GM18873 (cell line): Measurements from ENCODE around the gene ZNF143.
"Not testable (repeated sequence)": the region's sequence is repeated elsewhere in the genome, so short reads cannot be mapped to it uniquely, and the experiment has no call there.

ENCODE experiments used
- ATAC-seq: cut with Tn5 transposase; IDR thresholded peaks from one replicate; pipeline ENCODE4 v1.9.1; 2021; ENCODE audit warnings: mild to moderate bottlenecking, moderate library complexity, moderate number of reproducible peaks; ENCODE audit not compliant: unreplicated experiment, low FRiP score

The ZNF143 gene

GRCh38 chr11:9495803-9496514 lies 35.1 kb downstream of the ZNF143 start:
- no peak for ATAC-seq

DNA sequence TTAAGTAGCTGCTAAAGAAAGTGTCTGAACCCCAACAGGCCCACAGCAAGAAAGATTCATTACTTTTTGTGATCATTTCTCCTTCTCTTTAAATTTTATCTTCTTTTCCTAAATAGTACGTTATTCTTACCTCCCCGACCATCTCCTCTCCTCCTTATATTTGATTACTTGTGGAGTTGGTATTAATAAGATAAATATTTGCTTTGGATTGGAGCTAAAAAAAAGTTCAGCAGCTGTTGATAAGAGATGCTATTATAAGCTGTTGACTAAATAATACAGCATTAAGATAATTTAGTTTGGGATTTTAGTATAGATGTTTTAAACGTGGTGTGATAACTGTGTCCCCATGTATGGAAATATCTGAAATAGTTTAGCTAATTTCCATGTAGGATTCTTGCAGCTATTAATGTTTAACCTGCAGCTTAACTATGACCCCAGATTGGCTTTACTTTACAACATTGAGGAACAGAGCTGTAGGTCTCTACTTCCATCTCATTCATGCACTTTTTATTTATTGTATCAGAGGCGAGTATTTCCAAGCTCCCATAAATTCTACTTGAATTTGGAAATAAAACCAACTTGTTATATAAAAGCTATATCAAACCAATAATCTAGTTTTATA lies 37.8 kb downstream of the ZNF143 start:
- no peak for ATAC-seq

GRCh38 chr11:9506489-9507276 lies 45.9 kb downstream of the ZNF143 start:
- no peak for ATAC-seq

DNA sequence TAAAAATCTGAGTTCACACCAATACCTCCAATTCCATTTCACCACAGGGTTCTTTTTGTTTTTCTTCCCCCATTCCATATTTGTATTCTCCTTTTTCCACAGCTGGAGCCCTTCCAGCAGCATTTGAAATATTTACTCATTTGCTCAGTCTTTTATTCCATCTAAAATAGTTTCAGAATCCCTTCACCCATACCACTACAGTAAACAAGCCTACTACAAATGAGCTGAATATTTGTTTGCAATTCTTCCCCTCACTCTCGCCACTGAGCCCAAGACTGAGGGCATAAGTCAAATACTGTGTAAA lies 46.4 kb downstream of the ZNF143 start:
- ATAC-seq, result no peak

DNA sequence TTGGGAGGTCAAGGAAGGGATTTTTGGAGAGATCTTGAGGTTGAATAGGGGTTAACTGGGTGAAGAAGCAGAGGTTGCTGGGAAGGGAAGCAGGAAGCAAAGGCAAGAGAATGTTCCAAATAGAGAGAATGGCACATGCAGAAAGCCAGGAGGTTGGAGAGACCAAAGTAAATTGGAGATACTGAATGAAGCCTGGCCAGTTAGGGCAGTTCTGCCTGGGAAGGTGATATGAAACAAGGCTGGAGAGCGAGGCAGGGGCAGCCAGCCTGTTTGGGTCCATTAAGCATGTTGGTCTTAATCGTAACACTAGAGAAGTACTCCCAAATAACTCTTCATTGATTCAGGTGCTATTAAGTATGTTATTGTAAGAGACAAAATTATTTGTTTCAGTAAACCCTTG lies 48.2 kb downstream of the ZNF143 start:
- ATAC-seq, result no peak

GRCh38 chr11:9512370-9513019 lies 51.7 kb downstream of the ZNF143 start:
- ATAC-seq, result no peak

- ATAC-seq, result not testable (repeated sequence)
These were observed 53.8 kb downstream of the ZNF143 start for GRCh38 chr11:9514576-9514975.

GRCh38 chr11:9516113-9516512 lies 55.3 kb downstream of the ZNF143 start:
- ATAC-seq, result no peak

DNA sequence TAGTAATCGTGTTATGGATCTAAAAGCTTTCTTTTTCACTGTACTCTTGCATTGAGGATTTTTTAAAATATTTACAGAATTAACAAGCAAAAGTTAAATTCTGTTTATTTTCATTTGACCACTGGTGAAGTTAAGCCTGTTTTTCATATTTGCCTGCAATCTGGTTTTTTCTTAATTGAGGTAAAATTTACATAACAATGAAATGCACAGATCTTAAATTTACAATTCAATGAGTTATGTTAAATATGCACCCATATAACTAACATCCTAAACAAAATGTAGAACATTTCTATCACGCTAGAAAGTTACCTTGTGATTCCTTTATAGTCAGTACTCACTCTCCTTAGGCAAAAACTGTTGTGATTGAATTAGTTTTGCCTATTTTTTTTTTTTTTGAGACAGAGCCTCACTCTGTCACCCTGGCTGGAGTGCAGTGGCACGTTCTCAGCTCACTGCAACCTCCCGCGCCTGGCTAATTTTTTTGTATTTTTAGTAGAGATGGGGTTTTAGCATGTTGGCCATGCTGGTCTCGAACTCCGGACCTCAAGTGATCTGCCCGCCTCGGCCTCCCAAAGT lies 58.1 kb downstream of the ZNF143 start:
- ATAC-seq, result no peak

GRCh38 chr11:9524001-9524400 lies 63.2 kb downstream of the ZNF143 start:
- ATAC-seq, result no peak

GRCh38 chr11:9525116-9525515 lies 64.3 kb downstream of the ZNF143 start:
- ATAC-seq, result no peak

- ATAC-seq, result no peak
These were observed 66.8 kb downstream of the ZNF143 start for GRCh38 chr11:9527481-9528135.

- no peak for ATAC-seq
These were observed 67.3 kb downstream of the ZNF143 start for GRCh38 chr11:9528136-9528501.

GRCh38 chr11:9528573-9529333 lies 67.9 kb downstream of the ZNF143 start:
- no peak for ATAC-seq

DNA sequence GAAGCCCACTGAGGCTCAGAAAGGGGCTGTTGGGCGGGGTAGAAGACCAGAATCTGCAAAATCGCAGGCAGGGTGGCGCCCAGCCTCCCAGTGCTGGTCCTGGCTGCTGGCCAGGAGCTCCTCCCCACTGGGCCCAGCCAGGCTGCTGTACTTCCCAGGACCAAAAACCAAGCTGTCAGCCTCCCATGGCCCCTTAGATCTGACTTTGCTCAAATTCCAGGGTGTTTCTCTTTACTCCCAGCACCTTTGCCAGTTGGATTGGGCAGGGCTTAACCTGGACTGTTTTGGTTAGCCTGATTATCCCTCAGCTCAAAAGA lies 68.5 kb downstream of the ZNF143 start:
- no peak for ATAC-seq

- ATAC-seq, result no peak
These were observed 69.3 kb downstream of the ZNF143 start for GRCh38 chr11:9530020-9530621.

DNA sequence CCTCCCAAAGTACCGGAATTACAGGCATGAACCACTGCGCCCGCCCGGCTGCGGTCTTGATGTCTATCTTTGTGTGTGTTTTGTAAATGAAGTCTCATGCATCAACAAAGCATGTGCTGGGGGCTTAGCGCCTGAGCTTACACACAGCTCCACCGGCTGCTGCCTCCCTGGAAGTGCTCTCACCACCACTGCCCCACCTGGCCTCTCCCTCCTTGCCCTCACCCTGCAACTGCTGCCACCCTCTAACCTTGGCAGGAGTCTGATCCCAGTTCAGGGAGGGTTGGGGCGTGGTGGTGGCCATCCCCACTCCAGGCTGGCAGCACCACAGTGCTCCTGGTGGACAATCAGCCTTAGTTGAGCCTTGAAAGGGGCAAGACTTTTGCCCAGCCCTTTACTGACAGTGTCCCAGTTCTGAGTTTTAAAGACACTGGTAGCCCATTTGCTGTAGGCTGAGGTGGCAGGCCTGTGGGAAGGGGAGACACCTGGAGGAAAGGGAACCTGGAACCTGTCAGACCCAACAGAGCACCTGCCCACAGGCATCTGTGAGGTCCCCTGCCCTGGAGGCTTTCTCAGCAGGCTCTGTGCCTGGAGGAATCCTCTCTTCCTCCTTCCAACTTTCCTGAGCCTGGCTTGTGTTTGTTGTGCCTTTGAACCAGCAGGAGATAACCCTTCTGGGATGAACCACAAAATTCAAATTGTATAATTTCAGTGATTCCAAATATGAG lies 70.3 kb downstream of the ZNF143 start:
- ATAC-seq, result no peak

DNA sequence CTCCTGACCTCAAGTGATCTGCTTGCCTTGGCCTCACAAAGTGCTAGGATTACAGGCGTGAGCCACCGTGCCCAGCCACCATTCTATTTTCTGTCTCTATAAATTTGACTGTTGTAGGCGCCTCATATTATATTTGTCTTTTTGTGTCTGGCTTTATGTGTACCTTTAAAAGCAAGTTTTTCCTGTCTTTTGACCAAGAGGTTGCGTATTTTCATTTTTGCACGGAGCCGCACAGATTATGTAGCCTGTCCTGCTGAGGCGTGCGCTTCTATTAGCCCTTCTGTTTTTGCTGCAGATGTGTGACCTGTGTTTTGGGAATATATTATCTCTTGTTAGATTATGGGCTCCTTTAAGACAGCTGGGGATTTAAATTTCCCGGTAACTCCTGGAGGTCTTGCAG lies 72.2 kb downstream of the ZNF143 start:
- ATAC-seq, result no peak
